GM18505 (cell line): ENCODE measurements around the gene OLFML3.
"Not testable (repeated sequence)": the region's sequence is repeated elsewhere in the genome, so short reads cannot be mapped to it uniquely, and the experiment has no call there.

Experiments
- ATAC-seq: cut with Tn5 transposase; IDR thresholded peaks from one replicate; pipeline ENCODE4 v1.9.1; 2021; ENCODE audit not compliant: unreplicated experiment
- POLR2A ChIP-seq: IDR thresholded peaks from 4 replicates; pipeline ENCODE4 v1.6.1; 2011; ENCODE audit warnings: borderline replicate concordance; ENCODE audit not compliant: insufficient read depth, insufficient read length; ENCODE audit errors: extremely low read depth

Gene OLFML3

DNA sequence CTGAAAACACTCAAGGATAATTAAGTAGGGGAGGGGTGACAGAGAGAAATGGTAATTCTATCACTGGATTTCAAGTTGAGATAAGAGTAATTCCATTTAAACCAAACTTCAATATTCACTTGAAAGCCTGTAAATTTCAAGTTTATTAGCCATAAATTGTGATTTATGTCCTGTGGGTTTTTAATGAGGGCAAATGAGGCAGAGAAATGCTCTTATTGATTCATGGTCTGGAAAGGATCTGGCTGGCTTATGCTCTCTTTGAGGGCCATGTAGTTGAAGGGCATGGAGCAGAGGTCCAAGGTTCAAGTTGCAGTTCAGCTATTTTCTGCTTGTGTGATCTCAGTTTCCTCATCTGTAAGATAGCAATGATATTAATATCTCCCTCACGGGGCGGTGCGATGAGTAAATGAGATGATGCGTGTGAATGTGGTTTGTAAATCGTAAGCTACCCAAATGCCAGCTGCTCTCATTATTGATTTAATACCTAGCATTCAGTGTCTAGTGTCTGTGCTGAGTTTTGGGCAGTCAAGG lies 12.3 kb downstream of the OLFML3 start:
- no peak for ATAC-seq
- TF ChIP-seq POLR2A, result no peak

DNA sequence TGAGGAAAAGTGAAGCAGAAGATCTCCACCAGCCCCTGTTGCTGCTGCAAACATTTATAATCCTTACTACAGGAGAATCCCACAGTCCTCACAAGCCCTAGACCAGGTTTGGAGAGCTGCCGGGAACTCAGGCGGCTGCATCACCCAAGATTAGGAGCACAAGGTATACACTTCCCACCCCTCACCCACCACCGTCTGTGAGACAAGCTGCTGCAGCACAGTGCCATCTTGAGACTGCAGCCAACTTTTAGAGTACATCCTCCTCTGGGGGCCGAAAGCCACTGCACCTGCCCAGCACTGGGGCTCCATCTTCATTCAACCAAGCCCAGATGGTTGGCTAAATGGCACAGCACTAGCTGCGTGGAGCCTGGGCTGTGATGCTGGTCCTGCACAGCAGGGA lies 13.8 kb downstream of the OLFML3 start:
- ATAC-seq, result no peak
- no peak for TF ChIP-seq POLR2A

GRCh38 chr1:113993766-113994165 lies 14.5 kb downstream of the OLFML3 start:
- TF ChIP-seq POLR2A, result no peak
- ATAC-seq, result no peak

GRCh38 chr1:113995382-113995781 lies 16.1 kb downstream of the OLFML3 start:
- no peak for TF ChIP-seq POLR2A
- ATAC-seq, result no peak

DNA sequence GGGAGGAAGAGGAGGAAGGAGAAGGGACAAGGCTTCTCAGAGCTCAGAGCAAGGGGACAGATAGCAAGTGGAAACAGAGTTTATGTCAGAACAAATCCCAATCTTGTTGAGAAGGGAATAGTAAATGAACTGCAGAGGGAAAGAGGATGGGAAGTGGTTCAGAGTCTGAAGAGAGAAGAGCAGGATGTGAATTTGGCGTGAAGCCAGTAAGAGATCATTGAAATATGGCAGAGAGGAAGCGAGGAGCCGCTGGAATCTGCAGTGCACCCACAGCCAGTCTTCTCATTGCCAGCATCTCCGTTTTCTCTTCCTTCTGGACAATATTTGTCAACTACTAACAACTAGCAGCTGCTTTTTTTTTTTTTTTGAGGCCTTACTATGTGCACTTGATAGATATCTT lies 19.1 kb downstream of the OLFML3 start:
- no peak for ATAC-seq

DNA sequence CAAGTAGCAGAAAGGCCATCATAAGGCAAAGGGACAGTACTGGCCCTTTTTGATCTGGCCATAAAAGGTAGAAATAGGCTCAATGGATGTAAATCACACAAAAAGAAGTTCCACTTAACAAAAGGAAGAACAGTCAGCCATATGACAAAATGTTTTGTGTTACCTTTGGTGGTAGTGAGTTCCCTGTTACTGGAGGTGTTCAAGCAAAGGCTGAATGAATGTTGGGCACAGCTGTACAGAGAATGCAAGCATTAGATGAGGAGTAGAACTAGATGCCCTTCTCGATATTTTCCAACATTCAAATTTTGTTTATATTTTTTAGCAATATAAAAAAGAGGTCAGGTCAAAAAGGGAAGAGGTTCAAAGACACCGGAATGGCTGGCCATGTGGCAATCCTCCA lies 20.0 kb downstream of the OLFML3 start:
- TF ChIP-seq POLR2A, result no peak
- ATAC-seq, result no peak

More for the DNA sequence above, 19.1 kb downstream of the OLFML3 start:
- no peak for TF ChIP-seq POLR2A

- no peak for TF ChIP-seq POLR2A
- no peak for ATAC-seq
These were observed 20.5 kb downstream of the OLFML3 start for GRCh38 chr1:113999799-114000198.

GRCh38 chr1:114000406-114000805 lies 21.1 kb downstream of the OLFML3 start:
- ATAC-seq, result no peak
- TF ChIP-seq POLR2A, result no peak

GRCh38 chr1:114002492-114003239 lies 23.4 kb downstream of the OLFML3 start:
- no peak for ATAC-seq
- no peak for TF ChIP-seq POLR2A

- no peak for ATAC-seq
These were observed 24.2 kb downstream of the OLFML3 start for GRCh38 chr1:114003431-114003830.

GRCh38 chr1:114006825-114007224 lies 27.6 kb downstream of the OLFML3 start:
- not testable (repeated sequence) for ATAC-seq

More at GRCh38 chr1:114003431-114003830, 24.2 kb downstream of the OLFML3 start:
- no peak for TF ChIP-seq POLR2A

DNA sequence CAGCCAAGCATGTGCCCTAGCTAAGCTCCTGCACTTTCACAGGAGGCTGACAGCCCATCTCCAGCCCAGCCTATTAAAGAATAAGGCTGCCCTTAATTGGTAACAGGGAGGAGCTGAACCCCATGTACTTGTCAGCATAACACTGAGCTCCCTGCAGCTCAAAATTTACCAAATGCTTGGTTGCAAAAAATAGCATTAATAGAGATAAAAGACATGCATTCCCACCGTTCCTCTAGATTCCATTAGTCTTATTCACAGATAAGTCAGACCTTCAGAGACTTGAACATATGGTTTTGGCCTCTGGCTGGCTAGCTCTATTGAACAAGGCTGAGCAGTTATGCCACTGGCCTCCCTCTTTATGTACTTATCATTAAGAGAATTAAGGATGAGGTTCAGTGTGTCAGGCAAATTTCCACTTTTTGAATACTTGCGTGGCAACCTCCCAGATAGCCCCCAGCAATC lies 29.2 kb downstream of the OLFML3 start:
- no peak for TF ChIP-seq POLR2A
- ATAC-seq, result no peak

GRCh38 chr1:114008993-114009392 lies 29.7 kb downstream of the OLFML3 start:
- ATAC-seq, result no peak
- no peak for TF ChIP-seq POLR2A

DNA sequence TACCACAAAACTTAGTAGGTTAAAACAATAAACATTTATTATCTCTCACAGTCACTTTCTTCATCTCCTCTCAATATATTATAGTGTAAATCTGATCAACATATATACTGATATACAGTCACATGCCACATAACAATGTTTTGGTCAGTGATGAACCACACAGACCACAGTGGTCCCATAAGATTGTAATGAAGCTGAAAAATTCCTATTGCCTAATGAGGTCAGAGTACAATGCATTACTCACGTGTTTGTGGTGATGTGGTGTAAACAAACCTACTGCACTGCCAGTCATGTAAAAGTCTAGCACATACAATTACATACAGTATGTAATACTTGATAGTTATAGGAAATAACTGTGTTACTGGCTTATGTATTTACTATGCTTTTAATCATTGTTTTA lies 30.1 kb downstream of the OLFML3 start:
- TF ChIP-seq POLR2A, result no peak

More for the DNA sequence above, 30.1 kb downstream of the OLFML3 start:
- no peak for ATAC-seq
